Measurements from ENCODE around the gene ANKRD65. TPM values are rescaled to one million over a fixed set of nuclear protein-coding genes. Genes with fewer than 3 reads are reported as not detected.

The ANKRD65 gene
- total RNA-seq, 1 donor from 2014 or later: 0.15 TPM

- H3K4me3 Mint-ChIP-seq: peak overlapping the region; percentile 63
- H3K4me1 Mint-ChIP-seq: peaks cover 43% of the 10 kb centered on the region
- TF ChIP-seq CTCF (IDR thresholded peaks at IDR 0.05) (no peak), EZH2 (IDR thresholded peaks at IDR 0.05) (no peak), EZH2phosphoT487 (IDR thresholded peaks at IDR 0.05) (no peak)
- peaks cover 3% of the 10 kb centered on the region for H3K36me3 Mint-ChIP-seq
- peak overlapping the region; percentile 87 for H3K4me2 ChIP-seq
- peak overlapping the region; percentile 93 for H3K27ac Mint-ChIP-seq
- H4K20me1 ChIP-seq (ENCODE audit: low read depth): no peaks in the 10 kb centered on the region
- peak overlapping the region; percentile 48 for H3K4me3 ChIP-seq
- no peak overlapping the region for H3K9ac ChIP-seq
- no peaks in the 10 kb centered on the region for H3K9me3 ChIP-seq (ENCODE audit: low read depth)
- peaks cover 50% of the 10 kb centered on the region for H3F3A ChIP-seq (ENCODE audit: low read depth)
- no peak overlapping the region for H2AFZ ChIP-seq (replicated peaks)
- H3K27me3 Mint-ChIP-seq (ENCODE audit: insufficient read depth, low read depth): peaks cover 17% of the 10 kb centered on the region
- H3K27ac ChIP-seq: no peak overlapping the region
- H3K79me2 ChIP-seq (ENCODE audit: low read depth): no peaks in the 10 kb centered on the region
- peak; percentile 93 for DNase-seq (ENCODE audit: low spot score)
- no peaks in the 10 kb centered on the region for H3K27me3 ChIP-seq
- no peaks in the 10 kb centered on the region for H3K9me3 Mint-ChIP-seq
- peaks cover 38% of the 10 kb centered on the region for H3K4me1 ChIP-seq
- H3K36me3 ChIP-seq: no peaks in the 10 kb centered on the region
Measured at GRCh38 chr1:1426496-1427105, 5.5 kb upstream of the ANKRD65 start.

GRCh38 chr1:1425753-1426495 is 4.8 kb upstream of the ANKRD65 start:
- no peaks in the 10 kb centered on the region for H3K27me3 ChIP-seq
- H3K36me3 ChIP-seq: no peaks in the 10 kb centered on the region
- peaks cover 47% of the 10 kb centered on the region for H3F3A ChIP-seq (ENCODE audit: low read depth)
- H3K4me3 ChIP-seq: peak overlapping the region; percentile 48
- no peak overlapping the region for H3K9ac ChIP-seq
- peak overlapping the region; percentile 87 for H3K4me2 ChIP-seq
- Mint-ChIP-seq H3K4me1 (peaks cover 41% of the 10 kb centered on the region), H3K27ac (peak overlapping the region; percentile 93), H3K27me3 (ENCODE audit: insufficient read depth, low read depth) (peaks cover 17% of the 10 kb centered on the region), H3K9me3 (no peaks in the 10 kb centered on the region), H3K4me3 (peak overlapping the region; percentile 63), H3K36me3 (peaks cover 3% of the 10 kb centered on the region)
- H3K79me2 ChIP-seq (ENCODE audit: low read depth): no peaks in the 10 kb centered on the region
- peaks cover 38% of the 10 kb centered on the region for H3K4me1 ChIP-seq
- no peaks in the 10 kb centered on the region for H4K20me1 ChIP-seq (ENCODE audit: low read depth)
- DNase-seq (ENCODE audit: low spot score): peak; percentile 54
- H3K9me3 ChIP-seq (ENCODE audit: low read depth): no peaks in the 10 kb centered on the region
- no peak overlapping the region for H2AFZ ChIP-seq (replicated peaks)
- no peak overlapping the region for H3K27ac ChIP-seq
- TF ChIP-seq EZH2phosphoT487 (IDR thresholded peaks at IDR 0.05): no peak
- TF ChIP-seq EZH2 (IDR thresholded peaks at IDR 0.05): no peak
- no peak for TF ChIP-seq CTCF (IDR thresholded peaks at IDR 0.05)

DNA sequence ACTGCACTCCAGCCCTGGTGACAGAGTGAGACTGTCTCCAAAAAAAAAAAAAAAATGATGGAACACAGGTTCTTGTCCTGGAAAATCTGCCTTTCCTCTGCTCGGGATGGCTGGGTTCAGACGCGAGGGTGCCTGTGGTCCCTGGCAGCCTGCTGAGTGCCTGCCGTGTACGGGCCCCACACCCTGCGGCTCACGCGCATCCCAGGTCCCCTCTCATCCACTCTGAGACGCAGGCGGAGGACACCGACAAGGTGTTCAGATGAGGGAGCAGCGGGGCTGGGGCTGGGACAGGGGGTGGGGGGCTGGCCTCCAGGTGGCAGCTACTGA is 4.3 kb upstream of the ANKRD65 start:
- Histone ChIP-seq H3K27ac (no peak overlapping the region), H3K79me2 (ENCODE audit: low read depth) (no peaks in the 10 kb centered on the region), H3K4me3 (no peak overlapping the region), H3K9me3 (ENCODE audit: low read depth) (no peaks in the 10 kb centered on the region), H3K9ac (no peak overlapping the region), H4K20me1 (ENCODE audit: low read depth) (no peaks in the 10 kb centered on the region), H2AFZ (replicated peaks) (no peak overlapping the region), H3K4me1 (peaks cover 35% of the 10 kb centered on the region), H3K4me2 (peak overlapping the region; percentile 87), H3K27me3 (no peaks in the 10 kb centered on the region), H3F3A (ENCODE audit: low read depth) (peaks cover 44% of the 10 kb centered on the region), H3K36me3 (no peaks in the 10 kb centered on the region)
- Mint-ChIP-seq H3K4me3 (peak overlapping the region; percentile 64), H3K36me3 (peaks cover 3% of the 10 kb centered on the region), H3K27me3 (ENCODE audit: insufficient read depth, low read depth) (peaks cover 17% of the 10 kb centered on the region), H3K9me3 (no peaks in the 10 kb centered on the region), H3K27ac (no peak overlapping the region), H3K4me1 (peaks cover 39% of the 10 kb centered on the region)
- DNase-seq (ENCODE audit: low spot score): no peak
- no peak for TF ChIP-seq CTCF (IDR thresholded peaks at IDR 0.05)
- TF ChIP-seq EZH2 (IDR thresholded peaks at IDR 0.05): no peak
- no peak for TF ChIP-seq EZH2phosphoT487 (IDR thresholded peaks at IDR 0.05)

Data from neural progenitor cell (in vitro differentiated cells).